MM.1S (cell line): ENCODE results near the gene PARD3.

Experiments
- DNase-seq: peaks from one replicate; pipeline ENCODE4 v3.0.0-alpha.2; 2015
- H2AFZ ChIP-seq: fragments of 300-600 bp; sonication (generic); 2 replicates; pipeline ENCODE4 v1.6.0; 2016; ENCODE audit warnings: antibody characterized with exemption, low read length
- H3F3A ChIP-seq: fragments of 300-600 bp; sonication (generic); 2 replicates; pipeline ENCODE4 v1.6.1; 2016; ENCODE audit warnings: mild to moderate bottlenecking, antibody characterized with exemption, low read length, moderate library complexity, mixed read lengths; ENCODE audit not compliant: insufficient read depth
- H3K27ac ChIP-seq: fragments of 300-600 bp; sonication (generic); 2 replicates; pipeline ENCODE4 v1.5.1; 2016; ENCODE audit warnings: mild to moderate bottlenecking, low read length
- H3K27me3 ChIP-seq: fragments of 300-600 bp; sonication (generic); replicated peaks from 2 replicates; pipeline ENCODE4 v1.6.0; 2016; ENCODE audit warnings: low read length; ENCODE audit not compliant: insufficient read depth
- H3K36me3 ChIP-seq: fragments of 300-600 bp; sonication (generic); replicated peaks from 2 replicates; pipeline ENCODE4 v1.6.1; 2016; ENCODE audit warnings: mild to moderate bottlenecking, low read length, mixed read lengths; ENCODE audit not compliant: insufficient read depth
- H3K4me1 ChIP-seq: fragments of 300-600 bp; sonication (generic); 2 replicates; pipeline ENCODE4 v1.6.1; 2016; ENCODE audit warnings: low read length, mixed read lengths
- H3K4me2 ChIP-seq: fragments of 300-600 bp; sonication (generic); 2 replicates; pipeline ENCODE4 v1.6.0; 2016; ENCODE audit warnings: low read depth, low read length
- H3K4me3 ChIP-seq: fragments of 300-600 bp; sonication (generic); 2 replicates; pipeline ENCODE4 v1.5.1; 2016; ENCODE audit warnings: low read length, mixed read lengths
- H3K79me2 ChIP-seq: fragments of 300-600 bp; sonication (generic); 2 replicates; pipeline ENCODE4 v1.6.1; 2016; ENCODE audit warnings: mixed run types, low read length, mixed read lengths
- H3K9ac ChIP-seq: fragments of 300-600 bp; sonication (generic); 2 replicates; pipeline ENCODE4 v1.6.1; 2016; ENCODE audit warnings: low read length, mixed read lengths
- H3K9me2 ChIP-seq: fragments of 300-600 bp; sonication (generic); replicated peaks from 2 replicates; pipeline ENCODE4 v1.6.1; 2016; ENCODE audit warnings: mild to moderate bottlenecking, low read length, mixed read lengths; ENCODE audit not compliant: insufficient read depth
- H3K9me3 ChIP-seq: fragments of 300-600 bp; sonication (generic); replicated peaks from 2 replicates; pipeline ENCODE4 v1.6.1; 2016; ENCODE audit warnings: mild to moderate bottlenecking, low read length, mixed read lengths; ENCODE audit not compliant: insufficient read depth
- H4K20me1 ChIP-seq: fragments of 300-600 bp; sonication (generic); 2 replicates; pipeline ENCODE4 v1.6.1; 2016; ENCODE audit warnings: mild to moderate bottlenecking, low read length, moderate library complexity, mixed read lengths; ENCODE audit not compliant: insufficient read depth
- CTCF ChIP-seq: fragments of 300-600 bp; sonication (generic); IDR thresholded peaks from 2 replicates; pipeline ENCODE4 v1.5.1; 2016; ENCODE audit warnings: antibody characterized with exemption, low read length, mixed read lengths
- EZH2 ChIP-seq: fragments of 300-600 bp; sonication (generic); optimal IDR thresholded peaks from 2 replicates; pipeline ENCODE3; 2017; ENCODE audit warnings: low read depth, mild to moderate bottlenecking, antibody characterized with exemption, low read length, mixed read lengths
- EZH2phosphoT487 ChIP-seq: fragments of 300-600 bp; sonication (generic); IDR thresholded peaks from 2 replicates; pipeline ENCODE4 v1.6.1; 2018; ENCODE audit warnings: antibody characterized with exemption, low read length

PARD3 gene

GRCh38 chr10:34153663-34154382, 661.3 kb downstream of the PARD3 start:
- no peak for DNase-seq
- no peak for TF ChIP-seq EZH2phosphoT487
- TF ChIP-seq EZH2: no peak
- no peak for TF ChIP-seq CTCF
- no peak overlapping the region for H3K9ac ChIP-seq
- no peaks in the 10 kb centered on the region for H3K27me3 ChIP-seq
- no peaks in the 10 kb centered on the region for H3K79me2 ChIP-seq
- H2AFZ ChIP-seq: no peak overlapping the region
- no peaks in the 10 kb centered on the region for H3K36me3 ChIP-seq
- no peak overlapping the region for H3K4me3 ChIP-seq
- H3K9me2 ChIP-seq: no peaks in the 10 kb centered on the region
- H4K20me1 ChIP-seq: no peaks in the 10 kb centered on the region
- no peaks in the 10 kb centered on the region for H3F3A ChIP-seq
- H3K27ac ChIP-seq: no peak overlapping the region
- H3K4me2 ChIP-seq: no peak overlapping the region
- no peaks in the 10 kb centered on the region for H3K9me3 ChIP-seq
- no peaks in the 10 kb centered on the region for H3K4me1 ChIP-seq

- Histone ChIP-seq H3K27ac (no peak overlapping the region), H4K20me1 (no peaks in the 10 kb centered on the region), H3F3A (no peaks in the 10 kb centered on the region), H3K9me2 (no peaks in the 10 kb centered on the region), H2AFZ (no peak overlapping the region), H3K4me3 (no peak overlapping the region), H3K79me2 (no peaks in the 10 kb centered on the region), H3K4me2 (no peak overlapping the region), H3K4me1 (no peaks in the 10 kb centered on the region), H3K27me3 (no peaks in the 10 kb centered on the region), H3K36me3 (no peaks in the 10 kb centered on the region), H3K9ac (no peak overlapping the region), H3K9me3 (no peaks in the 10 kb centered on the region)
- no peak for TF ChIP-seq CTCF
- TF ChIP-seq EZH2phosphoT487: no peak
- no peak for TF ChIP-seq EZH2
- no peak for DNase-seq
These were observed 662.7 kb downstream of the PARD3 start for GRCh38 chr10:34152434-34152833.

GRCh38 chr10:34151931-34152330, 663.2 kb downstream of the PARD3 start:
- Histone ChIP-seq H3F3A (no peaks in the 10 kb centered on the region), H3K9me2 (no peaks in the 10 kb centered on the region), H3K9ac (no peak overlapping the region), H2AFZ (no peak overlapping the region), H3K4me1 (no peaks in the 10 kb centered on the region), H3K36me3 (no peaks in the 10 kb centered on the region), H3K4me2 (no peak overlapping the region), H3K27me3 (no peaks in the 10 kb centered on the region), H3K4me3 (no peak overlapping the region), H3K79me2 (no peaks in the 10 kb centered on the region), H4K20me1 (no peaks in the 10 kb centered on the region), H3K27ac (no peak overlapping the region), H3K9me3 (no peaks in the 10 kb centered on the region)
- DNase-seq: no peak
- TF ChIP-seq CTCF (no peak), EZH2phosphoT487 (no peak), EZH2 (no peak)
